ENCODE data around the gene ENTPD7. TPM values are rescaled to one million over a fixed set of nuclear protein-coding genes. Genes with fewer than 3 reads are reported as not detected.

The ENTPD7 gene
- total and polyA plus RNA-seq, 10 of the 15 experiments (the other 5 are each of a cell fraction or from before 2014, with no cell fraction given): 0.73 to 6.7 (median 5.2) TPM

DNA sequence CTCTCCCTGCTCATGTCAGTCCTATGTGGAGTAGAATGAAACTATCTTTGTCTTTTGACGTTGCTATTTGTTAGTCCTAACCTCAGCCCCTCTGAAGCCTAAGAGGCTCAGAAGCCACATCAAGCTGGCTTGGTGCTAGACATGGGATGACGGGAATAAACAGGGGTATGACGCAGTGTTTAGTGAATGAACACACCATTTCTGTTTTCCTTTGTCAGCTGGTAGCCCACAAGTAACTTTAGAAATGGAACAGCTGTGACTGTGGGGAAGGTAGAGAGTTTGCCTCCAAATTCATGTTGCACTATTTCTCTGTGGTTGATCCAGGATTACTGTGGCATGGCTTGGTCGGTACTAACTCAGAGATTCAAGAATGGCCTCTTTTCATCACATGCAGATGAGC lies 41.3 kb downstream of the ENTPD7 start:
- FAIRE-seq: no peak
- intact Hi-C loops (cut with micrococcal nuclease; ENCODE audit: unreplicated experiment) (no loop called here), in situ Hi-C loops (cut with MboI) (no loop called here)
- ChIA-PET RAD21 (ENCODE audit: unreplicated experiment) (no interaction called here), CTCF (interaction anchor here (0.8 kb wide), 1 partner anchor 78 kb away, joined by 3 read pairs; no protein-coding TSS in a partner anchor), POLR2A (no interaction called here), SMC1A (ENCODE audit: uncharacterized antibody, unreplicated experiment) (interaction anchor here (1.3 kb wide), 1 partner anchor 50 kb away, joined by 4 read pairs; no protein-coding TSS in a partner anchor)
- H3K4me2 ChIP-seq (ENCODE audit: control insufficient read depth, insufficient read depth): no peak overlapping the region
- DNase-seq (ENCODE audit: low read depth, low spot score): no peak
- no peaks in the 10 kb centered on the region for H3K9me3 ChIP-seq (replicated peaks; ENCODE audit: control insufficient read depth, insufficient read depth, low read length)
- no peak overlapping the region for H3K27ac ChIP-seq (ENCODE audit: control insufficient read depth, insufficient read depth)
- no peak overlapping the region for H2AFZ ChIP-seq (ENCODE audit: control insufficient read depth, low read depth, low read length)
- WGBS (ENCODE audit: insufficient coverage, insufficient replicate concordance, low lambda C conversion rate, missing lambda C conversion rate): 86% methylated on average over 4 of the region's 4 CpGs
- TF ChIP-seq, protein P1, sequence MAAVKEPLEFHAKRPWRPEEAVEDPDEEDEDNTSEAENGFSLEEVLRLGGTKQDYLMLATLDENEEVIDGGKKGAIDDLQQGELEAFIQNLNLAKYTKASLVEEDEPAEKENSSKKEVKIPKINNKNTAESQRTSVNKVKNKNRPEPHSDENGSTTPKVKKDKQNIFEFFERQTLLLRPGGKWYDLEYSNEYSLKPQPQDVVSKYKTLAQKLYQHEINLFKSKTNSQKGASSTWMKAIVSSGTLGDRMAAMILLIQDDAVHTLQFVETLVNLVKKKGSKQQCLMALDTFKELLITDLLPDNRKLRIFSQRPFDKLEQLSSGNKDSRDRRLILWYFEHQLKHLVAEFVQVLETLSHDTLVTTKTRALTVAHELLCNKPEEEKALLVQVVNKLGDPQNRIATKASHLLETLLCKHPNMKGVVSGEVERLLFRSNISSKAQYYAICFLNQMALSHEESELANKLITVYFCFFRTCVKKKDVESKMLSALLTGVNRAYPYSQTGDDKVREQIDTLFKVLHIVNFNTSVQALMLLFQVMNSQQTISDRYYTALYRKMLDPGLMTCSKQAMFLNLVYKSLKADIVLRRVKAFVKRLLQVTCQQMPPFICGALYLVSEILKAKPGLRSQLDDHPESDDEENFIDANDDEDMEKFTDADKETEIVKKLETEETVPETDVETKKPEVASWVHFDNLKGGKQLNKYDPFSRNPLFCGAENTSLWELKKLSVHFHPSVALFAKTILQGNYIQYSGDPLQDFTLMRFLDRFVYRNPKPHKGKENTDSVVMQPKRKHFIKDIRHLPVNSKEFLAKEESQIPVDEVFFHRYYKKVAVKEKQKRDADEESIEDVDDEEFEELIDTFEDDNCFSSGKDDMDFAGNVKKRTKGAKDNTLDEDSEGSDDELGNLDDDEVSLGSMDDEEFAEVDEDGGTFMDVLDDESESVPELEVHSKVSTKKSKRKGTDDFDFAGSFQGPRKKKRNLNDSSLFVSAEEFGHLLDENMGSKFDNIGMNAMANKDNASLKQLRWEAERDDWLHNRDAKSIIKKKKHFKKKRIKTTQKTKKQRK (IDR thresholded peaks at IDR 0.05; ENCODE audit: low read depth, low read length): no peak
- TF ChIP-seq SUZ12 (IDR thresholded peaks at IDR 0.05; ENCODE audit: unreplicated experiment) (no peak), SREBF2 (IDR thresholded peaks at IDR 0.05; ENCODE audit: low read length) (no peak)
- TF ChIP-seq, protein P2, sequence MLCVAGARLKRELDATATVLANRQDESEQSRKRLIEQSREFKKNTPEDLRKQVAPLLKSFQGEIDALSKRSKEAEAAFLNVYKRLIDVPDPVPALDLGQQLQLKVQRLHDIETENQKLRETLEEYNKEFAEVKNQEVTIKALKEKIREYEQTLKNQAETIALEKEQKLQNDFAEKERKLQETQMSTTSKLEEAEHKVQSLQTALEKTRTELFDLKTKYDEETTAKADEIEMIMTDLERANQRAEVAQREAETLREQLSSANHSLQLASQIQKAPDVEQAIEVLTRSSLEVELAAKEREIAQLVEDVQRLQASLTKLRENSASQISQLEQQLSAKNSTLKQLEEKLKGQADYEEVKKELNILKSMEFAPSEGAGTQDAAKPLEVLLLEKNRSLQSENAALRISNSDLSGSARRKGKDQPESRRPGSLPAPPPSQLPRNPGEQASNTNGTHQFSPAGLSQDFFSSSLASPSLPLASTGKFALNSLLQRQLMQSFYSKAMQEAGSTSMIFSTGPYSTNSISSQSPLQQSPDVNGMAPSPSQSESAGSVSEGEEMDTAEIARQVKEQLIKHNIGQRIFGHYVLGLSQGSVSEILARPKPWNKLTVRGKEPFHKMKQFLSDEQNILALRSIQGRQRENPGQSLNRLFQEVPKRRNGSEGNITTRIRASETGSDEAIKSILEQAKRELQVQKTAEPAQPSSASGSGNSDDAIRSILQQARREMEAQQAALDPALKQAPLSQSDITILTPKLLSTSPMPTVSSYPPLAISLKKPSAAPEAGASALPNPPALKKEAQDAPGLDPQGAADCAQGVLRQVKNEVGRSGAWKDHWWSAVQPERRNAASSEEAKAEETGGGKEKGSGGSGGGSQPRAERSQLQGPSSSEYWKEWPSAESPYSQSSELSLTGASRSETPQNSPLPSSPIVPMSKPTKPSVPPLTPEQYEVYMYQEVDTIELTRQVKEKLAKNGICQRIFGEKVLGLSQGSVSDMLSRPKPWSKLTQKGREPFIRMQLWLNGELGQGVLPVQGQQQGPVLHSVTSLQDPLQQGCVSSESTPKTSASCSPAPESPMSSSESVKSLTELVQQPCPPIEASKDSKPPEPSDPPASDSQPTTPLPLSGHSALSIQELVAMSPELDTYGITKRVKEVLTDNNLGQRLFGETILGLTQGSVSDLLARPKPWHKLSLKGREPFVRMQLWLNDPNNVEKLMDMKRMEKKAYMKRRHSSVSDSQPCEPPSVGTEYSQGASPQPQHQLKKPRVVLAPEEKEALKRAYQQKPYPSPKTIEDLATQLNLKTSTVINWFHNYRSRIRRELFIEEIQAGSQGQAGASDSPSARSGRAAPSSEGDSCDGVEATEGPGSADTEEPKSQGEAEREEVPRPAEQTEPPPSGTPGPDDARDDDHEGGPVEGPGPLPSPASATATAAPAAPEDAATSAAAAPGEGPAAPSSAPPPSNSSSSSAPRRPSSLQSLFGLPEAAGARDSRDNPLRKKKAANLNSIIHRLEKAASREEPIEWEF (IDR thresholded peaks at IDR 0.05; ENCODE audit: insufficient replicate concordance, low read depth, low read length): no peak
- H3K9ac ChIP-seq (ENCODE audit: control insufficient read depth, insufficient read depth, low read length): no peak overlapping the region
- no TSS peak for BruUV-seq (replicated peaks)
- H3K79me2 ChIP-seq (ENCODE audit: control insufficient read depth, insufficient read depth, low read length): no peaks in the 10 kb centered on the region
- no peaks in the 10 kb centered on the region for H4K20me1 ChIP-seq (ENCODE audit: control insufficient read depth, insufficient read depth)
- no peaks in the 10 kb centered on the region for H3K27me3 ChIP-seq (replicated peaks in 1 of 2; ENCODE audit: control insufficient read depth in 2 of 2, insufficient read depth in 2 of 2, low read length in 1 of 2)
- no peaks in the 10 kb centered on the region for H3K4me1 ChIP-seq (ENCODE audit: control insufficient read depth, insufficient read depth, low read length)
- peaks cover 2 to 32% of the 10 kb centered on the region in 2 experiments for H3K36me3 ChIP-seq (ENCODE audit: control insufficient read depth in 2 of 2, insufficient read depth in 2 of 2, low read length in 1 of 2)
- no peak overlapping the region for H3K4me3 ChIP-seq
- ATAC-seq: no peak
